ENCODE results near the gene OMP. TPM values are rescaled to one million over a fixed set of nuclear protein-coding genes. Genes with fewer than 3 reads are reported as not detected.

Gene OMP
- total RNA-seq, 1 donor from 2014 or later, result not detected

DNA sequence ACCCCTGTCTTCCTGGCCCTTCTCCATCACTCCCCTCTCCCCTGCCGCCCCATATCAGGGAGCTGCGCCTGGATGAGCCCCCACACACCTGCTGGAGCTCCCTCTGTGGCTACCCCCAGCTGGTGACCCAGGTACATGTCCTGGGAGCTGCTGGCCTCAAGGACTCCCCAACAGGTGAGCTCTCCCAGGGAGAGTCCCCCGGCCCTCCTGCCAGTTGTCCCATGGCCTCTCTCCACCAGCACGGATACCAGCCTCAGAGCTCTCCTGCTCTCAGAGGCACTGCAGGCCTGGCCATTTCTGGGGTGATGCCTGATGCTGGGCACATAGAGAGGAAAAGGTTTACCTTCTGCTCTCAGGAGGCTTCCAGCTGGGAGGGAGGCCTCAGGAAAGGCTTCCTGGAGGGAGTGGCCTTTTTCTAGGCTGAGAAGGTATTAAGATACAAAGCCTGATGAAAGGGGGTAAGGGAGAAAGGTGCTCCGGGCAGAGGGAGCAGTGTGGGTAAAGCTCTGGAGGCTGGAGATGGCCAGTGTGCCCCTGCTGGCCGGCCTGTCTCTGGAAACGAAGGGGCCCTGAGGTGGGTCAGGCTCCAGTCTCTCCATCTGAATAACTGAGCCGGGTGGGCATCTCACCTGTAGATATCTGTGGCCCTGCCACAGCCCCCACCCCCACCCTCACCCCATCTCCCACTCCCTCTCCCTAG is 19.4 kb downstream of the OMP start:
- no peak for TF ChIP-seq CTCF (IDR thresholded peaks at IDR 0.05)
- Mint-ChIP-seq H3K27me3 (ENCODE audit: unreplicated experiment) (no peaks in the 10 kb centered on the region), H3K9me3 (ENCODE audit: unreplicated experiment) (no peaks in the 10 kb centered on the region), H3K27ac (ENCODE audit: unreplicated experiment) (no peak overlapping the region), H3K36me3 (ENCODE audit: unreplicated experiment) (peaks cover 16% of the 10 kb centered on the region), H3K4me1 (ENCODE audit: unreplicated experiment) (peaks cover 1% of the 10 kb centered on the region), H3K4me3 (ENCODE audit: unreplicated experiment) (no peak overlapping the region)
- no peak for DNase-seq (ENCODE audit: extremely low spot score, unreplicated experiment)

DNA sequence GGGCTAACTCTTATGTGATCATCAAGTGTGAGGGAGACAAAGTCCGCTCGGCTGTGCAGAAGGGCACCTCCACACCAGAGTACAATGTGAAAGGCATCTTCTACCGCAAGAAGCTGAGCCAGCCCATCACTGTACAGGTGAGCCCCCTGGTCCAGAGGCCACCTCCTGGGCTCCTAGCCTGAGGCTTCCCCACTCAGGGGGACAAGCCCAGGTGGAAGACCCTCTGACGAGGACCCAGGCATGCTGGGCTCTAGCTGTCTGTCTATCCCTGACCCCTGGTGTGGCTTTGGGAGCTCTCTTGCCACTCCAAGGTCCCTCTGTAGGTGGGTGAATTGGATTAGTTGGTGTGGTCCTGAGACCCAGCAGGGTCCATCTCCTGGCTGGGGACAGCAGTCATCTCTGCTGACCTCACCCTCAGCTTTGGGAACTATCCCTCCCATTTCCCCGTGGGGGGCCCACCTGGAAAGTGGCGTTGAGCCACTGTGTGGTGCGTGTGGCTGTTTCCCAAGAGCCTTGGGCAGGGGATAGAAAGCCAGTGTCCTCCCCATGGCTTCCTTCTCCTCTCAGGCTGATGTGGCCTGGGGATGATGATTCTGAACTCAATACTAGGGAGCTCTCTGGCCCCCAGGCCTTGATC is 20.1 kb downstream of the OMP start:
- H3K9me3 Mint-ChIP-seq (ENCODE audit: unreplicated experiment), result no peaks in the 10 kb centered on the region
- no peak for TF ChIP-seq CTCF (IDR thresholded peaks at IDR 0.05)

GRCh38 chr11:77123591-77123990 is 21.0 kb downstream of the OMP start:
- Mint-ChIP-seq H3K4me3 (ENCODE audit: unreplicated experiment) (no peak overlapping the region), H3K36me3 (ENCODE audit: unreplicated experiment) (peaks cover 16% of the 10 kb centered on the region), H3K9me3 (ENCODE audit: unreplicated experiment) (no peaks in the 10 kb centered on the region), H3K4me1 (ENCODE audit: unreplicated experiment) (peaks cover 10% of the 10 kb centered on the region), H3K27me3 (ENCODE audit: unreplicated experiment) (peaks cover 2% of the 10 kb centered on the region), H3K27ac (ENCODE audit: unreplicated experiment) (no peak overlapping the region)
- TF ChIP-seq CTCF (IDR thresholded peaks at IDR 0.05), result no peak
- no peak for DNase-seq (ENCODE audit: extremely low spot score, unreplicated experiment)

More for the DNA sequence above, 20.1 kb downstream of the OMP start:
- Mint-ChIP-seq H3K36me3 (ENCODE audit: unreplicated experiment) (peaks cover 16% of the 10 kb centered on the region), H3K27me3 (ENCODE audit: unreplicated experiment) (no peaks in the 10 kb centered on the region), H3K27ac (ENCODE audit: unreplicated experiment) (no peak overlapping the region), H3K4me1 (ENCODE audit: unreplicated experiment) (peaks cover 6% of the 10 kb centered on the region), H3K4me3 (ENCODE audit: unreplicated experiment) (no peak overlapping the region)
- DNase-seq (ENCODE audit: extremely low spot score, unreplicated experiment), result no peak

- Mint-ChIP-seq H3K36me3 (ENCODE audit: unreplicated experiment) (peaks cover 16% of the 10 kb centered on the region), H3K27ac (ENCODE audit: unreplicated experiment) (no peak overlapping the region), H3K9me3 (ENCODE audit: unreplicated experiment) (no peaks in the 10 kb centered on the region), H3K27me3 (ENCODE audit: unreplicated experiment) (peaks cover 2% of the 10 kb centered on the region), H3K4me1 (ENCODE audit: unreplicated experiment) (peaks cover 10% of the 10 kb centered on the region), H3K4me3 (ENCODE audit: unreplicated experiment) (no peak overlapping the region)
- no peak for DNase-seq (ENCODE audit: extremely low spot score, unreplicated experiment)
- no peak for TF ChIP-seq CTCF (IDR thresholded peaks at IDR 0.05)
Measured at GRCh38 chr11:77124041-77124440, 21.4 kb downstream of the OMP start.

DNA sequence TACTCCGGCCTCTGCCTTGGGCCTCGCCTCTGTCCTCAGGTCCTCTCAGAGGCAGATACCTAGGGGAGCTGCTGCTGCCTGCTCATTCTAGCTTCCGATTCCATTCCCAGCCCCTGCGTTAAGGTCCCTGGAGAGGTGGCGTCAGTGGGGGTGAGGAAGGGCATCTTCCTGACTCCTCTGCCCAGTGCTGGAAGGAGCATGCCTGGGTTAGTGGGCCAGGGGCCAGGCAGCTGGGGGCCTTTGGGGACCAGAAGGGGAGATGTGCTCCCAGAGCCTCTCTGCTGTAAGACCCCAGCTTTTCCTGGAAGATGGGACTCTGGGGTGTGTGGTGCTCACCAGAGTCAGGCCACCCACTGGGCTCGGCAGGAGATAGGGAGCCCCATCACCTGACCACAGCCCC is 21.8 kb downstream of the OMP start:
- Mint-ChIP-seq H3K4me1 (ENCODE audit: unreplicated experiment) (peaks cover 10% of the 10 kb centered on the region), H3K9me3 (ENCODE audit: unreplicated experiment) (no peaks in the 10 kb centered on the region), H3K27ac (ENCODE audit: unreplicated experiment) (no peak overlapping the region), H3K36me3 (ENCODE audit: unreplicated experiment) (peaks cover 16% of the 10 kb centered on the region), H3K4me3 (ENCODE audit: unreplicated experiment) (no peak overlapping the region), H3K27me3 (ENCODE audit: unreplicated experiment) (peaks cover 2% of the 10 kb centered on the region)
- no peak for TF ChIP-seq CTCF (IDR thresholded peaks at IDR 0.05)
- DNase-seq (ENCODE audit: extremely low spot score, unreplicated experiment), result no peak
